LNCAP (cell line): ENCODE results near the gene JAM3.
A peak's percentile ranks its signal among the peaks of the same experiment; 100 is the strongest.

Source experiments
- TF ChIP-seq, protein P1 (sequence below): fragments of 450-650 bp; IDR thresholded peaks from 2 replicates; pipeline ENCODE4 v1.5.1; 2017; ENCODE audit warnings: mild to moderate bottlenecking

JAM3 gene

DNA sequence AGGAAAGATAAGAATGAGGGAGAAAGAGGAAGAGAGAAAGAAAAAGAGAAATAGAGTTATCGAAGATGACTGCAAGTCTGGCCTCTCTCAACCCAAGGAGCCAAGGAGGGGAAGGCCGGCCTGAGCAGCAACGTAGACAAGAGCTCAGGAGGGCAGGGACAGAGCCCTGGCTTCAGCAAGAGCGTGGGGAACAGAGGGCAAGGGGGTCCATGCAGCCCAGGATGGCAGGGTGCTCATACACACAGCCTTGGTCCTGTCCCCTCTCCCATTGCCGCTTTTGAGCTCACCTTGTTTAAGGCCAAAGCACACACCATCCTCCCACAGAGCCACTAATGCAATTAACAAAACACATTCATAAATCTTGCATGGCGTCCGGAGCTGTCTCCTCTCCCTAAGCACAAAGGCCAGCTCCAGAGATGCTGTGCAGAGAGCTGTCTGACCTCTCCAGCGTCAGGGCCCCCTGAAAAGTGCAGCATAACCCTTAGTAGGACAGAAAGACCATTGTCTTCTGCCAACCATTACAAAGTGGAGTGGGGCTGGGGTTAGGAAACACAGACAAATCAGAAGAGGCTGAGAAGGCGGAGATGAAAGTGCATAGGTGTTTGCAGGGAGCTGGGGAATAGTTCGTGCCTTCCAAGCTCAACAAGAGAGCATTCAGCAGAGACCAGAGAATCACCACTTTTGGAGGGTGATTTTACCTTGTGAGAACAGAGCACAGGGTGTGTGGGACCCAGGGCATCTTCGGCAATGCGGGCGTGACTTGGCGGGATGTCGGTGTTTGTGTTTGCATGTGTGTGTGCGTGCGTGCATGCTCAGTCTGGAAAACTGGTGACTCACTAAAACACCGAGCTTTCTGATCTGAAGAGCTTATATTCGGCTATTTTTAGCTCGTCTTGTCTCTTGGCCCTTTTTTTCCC is 28.2 kb upstream of the JAM3 start:
- TF ChIP-seq, protein P1, sequence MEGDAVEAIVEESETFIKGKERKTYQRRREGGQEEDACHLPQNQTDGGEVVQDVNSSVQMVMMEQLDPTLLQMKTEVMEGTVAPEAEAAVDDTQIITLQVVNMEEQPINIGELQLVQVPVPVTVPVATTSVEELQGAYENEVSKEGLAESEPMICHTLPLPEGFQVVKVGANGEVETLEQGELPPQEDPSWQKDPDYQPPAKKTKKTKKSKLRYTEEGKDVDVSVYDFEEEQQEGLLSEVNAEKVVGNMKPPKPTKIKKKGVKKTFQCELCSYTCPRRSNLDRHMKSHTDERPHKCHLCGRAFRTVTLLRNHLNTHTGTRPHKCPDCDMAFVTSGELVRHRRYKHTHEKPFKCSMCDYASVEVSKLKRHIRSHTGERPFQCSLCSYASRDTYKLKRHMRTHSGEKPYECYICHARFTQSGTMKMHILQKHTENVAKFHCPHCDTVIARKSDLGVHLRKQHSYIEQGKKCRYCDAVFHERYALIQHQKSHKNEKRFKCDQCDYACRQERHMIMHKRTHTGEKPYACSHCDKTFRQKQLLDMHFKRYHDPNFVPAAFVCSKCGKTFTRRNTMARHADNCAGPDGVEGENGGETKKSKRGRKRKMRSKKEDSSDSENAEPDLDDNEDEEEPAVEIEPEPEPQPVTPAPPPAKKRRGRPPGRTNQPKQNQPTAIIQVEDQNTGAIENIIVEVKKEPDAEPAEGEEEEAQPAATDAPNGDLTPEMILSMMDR: no peak

DNA sequence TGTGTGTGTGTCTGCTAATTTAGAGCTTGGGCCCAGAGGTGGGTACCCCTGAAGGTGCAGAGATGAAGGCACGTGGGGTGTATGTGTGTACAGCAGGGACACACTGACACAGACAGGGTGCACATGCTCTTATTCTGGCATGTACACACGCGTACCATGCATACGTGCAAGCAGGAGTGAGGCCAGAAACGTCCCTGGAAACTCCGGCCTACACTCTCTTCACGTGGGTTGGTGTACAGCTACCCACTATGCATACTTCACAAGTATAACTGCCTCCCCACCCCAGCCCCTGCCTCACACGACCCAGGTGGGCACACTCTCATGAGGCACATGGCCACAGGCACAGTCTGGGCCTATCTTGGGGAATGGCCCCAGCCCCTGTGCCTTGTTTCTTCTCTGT is 27.5 kb upstream of the JAM3 start:
- TF ChIP-seq, protein P1: no peak

DNA sequence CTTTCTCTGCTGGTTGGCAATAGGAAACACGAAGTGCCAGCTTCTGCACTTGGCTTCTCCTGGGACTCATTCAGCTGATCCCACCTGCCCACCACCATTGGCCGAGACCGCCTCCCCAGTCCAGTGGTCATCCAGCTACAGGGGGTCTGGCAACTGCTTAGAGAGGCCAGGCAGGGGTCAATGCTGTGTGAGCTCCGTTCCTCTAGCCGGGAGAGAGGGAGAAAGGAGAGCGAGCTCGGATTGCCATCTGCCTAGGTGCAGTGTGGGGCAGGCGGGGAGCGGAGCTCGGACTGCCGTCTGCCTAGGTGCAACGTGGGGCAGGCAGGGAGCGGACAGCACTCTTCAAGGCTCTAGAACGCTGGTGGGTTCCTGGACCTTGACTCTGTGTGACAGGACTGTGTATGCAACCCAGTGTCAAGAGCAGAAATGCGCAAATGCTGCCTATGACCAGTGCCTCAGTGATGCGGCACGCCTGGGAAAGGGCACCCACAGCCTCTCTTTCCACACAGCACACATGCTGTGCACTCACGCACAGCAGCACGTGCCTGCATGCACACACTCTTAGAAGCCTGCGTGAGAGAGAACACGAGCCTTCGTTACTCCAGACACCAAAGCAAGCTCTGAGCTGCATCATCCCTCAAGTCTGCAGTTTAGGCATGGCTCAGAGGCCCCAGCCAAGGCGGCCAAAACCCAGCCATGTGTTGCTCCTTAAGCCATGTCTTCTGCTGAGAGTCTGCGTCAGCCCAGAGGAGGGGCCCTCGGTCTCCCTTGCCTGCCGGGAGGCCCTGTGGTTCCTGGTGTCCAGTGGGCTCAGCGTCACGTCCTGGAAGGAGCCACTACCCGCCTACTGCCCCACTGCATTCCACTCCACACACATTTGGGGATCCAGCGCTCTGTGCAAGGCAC is 26.8 kb upstream of the JAM3 start:
- TF ChIP-seq, protein P1: no peak

DNA sequence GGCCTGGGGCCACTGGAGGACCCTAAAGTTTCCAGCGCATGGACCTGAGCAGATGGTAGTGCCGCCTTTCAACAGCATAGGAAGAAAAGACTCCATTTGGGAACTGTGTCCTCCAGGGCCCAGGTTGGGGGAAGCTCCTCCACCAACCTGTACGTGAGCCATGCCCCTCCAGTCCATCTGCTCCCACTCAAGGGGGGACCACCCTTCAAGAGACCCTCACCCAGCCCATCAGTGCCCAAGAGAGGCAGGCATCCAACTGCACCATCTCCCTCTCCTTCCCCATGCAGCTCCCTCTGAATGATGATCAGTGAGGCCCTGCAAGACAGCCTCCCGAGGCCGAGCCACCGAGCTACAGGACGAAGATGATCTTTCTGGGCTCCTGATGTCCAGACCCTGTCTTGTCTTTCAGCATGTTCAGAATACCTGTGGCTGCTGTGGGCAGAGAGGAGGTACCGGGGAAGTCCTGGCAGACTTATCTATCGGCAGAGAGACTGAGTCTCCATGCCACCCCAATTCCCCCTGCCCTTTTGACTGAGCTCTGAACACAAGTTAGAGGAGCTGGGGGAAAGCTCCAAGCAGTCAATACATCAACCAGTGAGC is 25.0 kb upstream of the JAM3 start:
- TF ChIP-seq, protein P1: no peak

DNA sequence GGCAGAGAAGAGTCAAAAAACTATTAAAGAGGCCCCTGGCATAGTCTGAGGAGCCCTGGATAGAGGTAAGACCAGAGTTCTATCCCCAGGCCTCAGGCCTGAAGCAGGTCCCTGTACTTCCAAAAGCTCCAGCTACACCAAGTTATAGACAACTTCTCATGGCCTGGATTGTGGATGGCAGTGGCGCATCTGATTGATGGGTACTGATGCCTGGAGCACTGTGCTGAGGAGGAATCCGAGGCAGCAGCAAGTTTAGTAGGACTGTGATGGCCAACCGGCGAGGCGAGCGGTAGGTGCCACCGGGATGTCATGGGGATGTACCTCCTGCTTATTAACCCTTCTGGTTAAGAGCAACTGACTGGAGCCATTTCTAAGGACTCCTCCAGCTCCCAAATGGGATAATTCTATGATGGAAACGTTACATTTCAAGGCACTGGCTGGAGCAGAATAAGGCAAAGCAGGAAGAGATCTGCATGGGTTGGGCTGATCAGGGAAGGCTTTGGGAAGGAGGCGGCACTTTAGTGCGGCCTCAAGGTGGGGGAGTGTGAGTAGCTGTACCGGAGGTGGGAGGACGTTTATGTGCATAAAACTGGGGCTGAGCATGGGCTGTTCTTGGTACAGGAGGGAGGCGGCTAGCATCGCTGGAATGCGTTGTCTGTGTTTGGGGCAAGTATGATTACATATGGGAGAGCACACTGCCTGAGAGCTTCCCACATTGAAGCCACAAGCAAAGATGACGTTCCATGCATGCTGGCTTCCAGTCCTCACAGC is 24.2 kb upstream of the JAM3 start:
- TF ChIP-seq, protein P1: no peak

DNA sequence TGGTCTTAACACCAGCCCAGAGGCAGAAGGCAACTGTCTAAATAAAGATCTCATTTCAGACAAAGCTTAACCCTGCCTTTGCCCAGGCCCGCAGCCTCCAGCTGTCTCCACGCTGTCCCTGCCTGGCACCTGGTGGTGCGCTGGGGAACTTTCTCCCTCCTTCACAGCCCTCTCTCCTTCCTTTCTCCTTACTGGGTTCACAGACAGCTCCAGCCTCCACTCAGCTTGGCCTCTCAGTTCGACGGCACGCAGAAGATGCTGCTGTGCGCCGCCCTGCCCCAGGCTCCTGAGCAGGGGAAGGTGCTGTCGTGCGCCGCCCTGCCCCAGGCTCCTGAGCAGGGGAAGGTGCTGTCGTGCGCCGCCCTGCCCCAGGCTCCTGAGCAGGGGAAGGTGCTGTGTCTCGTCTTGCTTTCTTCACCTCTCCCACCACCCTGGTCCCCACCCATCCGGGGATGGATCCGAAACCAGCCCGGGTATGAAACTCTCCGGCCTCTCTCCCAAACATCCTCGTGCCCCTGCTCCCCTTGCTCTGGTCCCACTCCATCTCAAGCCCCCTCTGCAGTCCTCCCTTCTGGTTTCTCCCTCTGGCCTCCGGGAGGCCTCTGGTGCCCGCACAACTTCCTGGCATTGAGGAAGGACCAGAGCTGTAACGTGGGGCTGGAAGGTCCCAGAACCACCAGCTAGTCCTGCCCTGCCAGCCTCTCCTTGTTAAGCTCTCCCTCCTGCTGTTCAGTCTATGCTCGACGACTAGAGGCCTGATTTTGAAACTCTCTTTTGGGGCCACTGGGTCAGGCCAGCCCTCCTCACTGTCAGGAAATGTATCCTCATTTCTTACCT is 22.9 kb upstream of the JAM3 start:
- TF ChIP-seq, protein P1: peak; percentile 20; the same call in 1 of the 2 replicates
